GM21390 (cell line): ENCODE data around the gene ERCC6L2.

ENCODE experiments used
- ATAC-seq: cut with Tn5 transposase; IDR thresholded peaks from one replicate; pipeline ENCODE4 v1.9.1; 2021; ENCODE audit not compliant: unreplicated experiment

Gene ERCC6L2

GRCh38 chr9:95978106-95978505 lies 102.6 kb downstream of the ERCC6L2 start:
- no peak for ATAC-seq

- no peak for ATAC-seq
Measured at GRCh38 chr9:95979446-95979845, 104.0 kb downstream of the ERCC6L2 start.

GRCh38 chr9:95980262-95981125 lies 105.0 kb downstream of the ERCC6L2 start:
- ATAC-seq: no peak

GRCh38 chr9:95981761-95982390 lies 106.4 kb downstream of the ERCC6L2 start:
- no peak for ATAC-seq

- no peak for ATAC-seq
Measured at GRCh38 chr9:95985440-95986055, 110.1 kb downstream of the ERCC6L2 start.

- no peak for ATAC-seq
Measured at GRCh38 chr9:95989297-95989696, 113.8 kb downstream of the ERCC6L2 start.

- ATAC-seq: no peak
Measured at GRCh38 chr9:95991326-95991725, 115.8 kb downstream of the ERCC6L2 start.

GRCh38 chr9:95992536-95992935 lies 117.0 kb downstream of the ERCC6L2 start:
- no peak for ATAC-seq

- ATAC-seq: no peak
Measured at GRCh38 chr9:95993337-95993736, 117.8 kb downstream of the ERCC6L2 start.

GRCh38 chr9:95999390-95999789 lies 123.9 kb downstream of the ERCC6L2 start:
- no peak for ATAC-seq

GRCh38 chr9:96004379-96004778 lies 128.9 kb downstream of the ERCC6L2 start:
- no peak for ATAC-seq

GRCh38 chr9:96006296-96006879 lies 130.9 kb downstream of the ERCC6L2 start:
- ATAC-seq: no peak

- ATAC-seq: no peak
Measured at GRCh38 chr9:96006961-96007360, 131.5 kb downstream of the ERCC6L2 start.

- no peak for ATAC-seq
Measured at GRCh38 chr9:96008502-96009222, 133.2 kb downstream of the ERCC6L2 start.

GRCh38 chr9:96009223-96009602 lies 133.7 kb downstream of the ERCC6L2 start:
- ATAC-seq: no peak

GRCh38 chr9:96009690-96010472 lies 134.4 kb downstream of the ERCC6L2 start:
- ATAC-seq: no peak

- ATAC-seq: no peak
Measured at GRCh38 chr9:96014078-96014477, 138.6 kb downstream of the ERCC6L2 start.

GRCh38 chr9:96015876-96016686 lies 140.6 kb downstream of the ERCC6L2 start:
- no peak for ATAC-seq
